Measurements from ENCODE around the gene VTI1B. TPM values are rescaled to one million over a fixed set of nuclear protein-coding genes. Genes with fewer than 3 reads are reported as not detected.

Gene VTI1B
- total and polyA plus RNA-seq, 2 of the 4 experiments (the other 2 are of a cell fraction) = 61.8 to 90.2 TPM

GRCh38 chr14:67630938-67631337 is 43.5 kb downstream of the VTI1B start:
- ATAC-seq (ENCODE audit: low read depth) = no peak
- Histone ChIP-seq H2AK9ac (replicated peaks; ENCODE audit: low read depth, low read length, poor library complexity) (no peak overlapping the region), H2BK15ac (ENCODE audit: low read depth, low read length) (no peak overlapping the region), H3K4me3 (ENCODE audit: insufficient read depth, low read depth, low read length) (no peak overlapping the region), H3K56ac (ENCODE audit: extremely low read depth, insufficient read depth, low read length) (no peak overlapping the region), H4K8ac (ENCODE audit: low read depth in 2 of 2, low read length in 2 of 2) (no peak overlapping the region), H3K4me2 (ENCODE audit: low read depth, low read length) (no peak overlapping the region), H3K9me1 (ENCODE audit: insufficient read depth, low read length) (no peaks in the 10 kb centered on the region; the same call in 1 of the 2 replicates), H3K18ac (ENCODE audit: low read depth, low read length) (no peak overlapping the region), H2BK120ac (ENCODE audit: low read depth, low read length) (no peak overlapping the region), H2BK5ac (ENCODE audit: low read depth, low read length, poor library complexity, severe bottlenecking) (no peak overlapping the region), H2AK5ac (ENCODE audit: low read depth, low read length) (no peak overlapping the region), H3K27ac (ENCODE audit: insufficient read depth, low read length) (no peak overlapping the region), H3K4ac (ENCODE audit: low read depth, low read length) (no peak overlapping the region), H3K9me3 (ENCODE audit: control insufficient read depth, insufficient read depth, low read length) (no peaks in the 10 kb centered on the region), H3K14ac (replicated peaks; ENCODE audit: low read depth, low read length) (no peak overlapping the region), H3K36me3 (ENCODE audit: control insufficient read depth, insufficient read depth, low read length) (no peaks in the 10 kb centered on the region), H4K20me1 (ENCODE audit: insufficient read depth, low read length) (no peaks in the 10 kb centered on the region), H4K91ac (ENCODE audit: insufficient read depth, low read depth, low read length) (no peak overlapping the region), H3K27me3 (ENCODE audit: control insufficient read depth, insufficient read depth, low read length) (peaks cover 2% of the 10 kb centered on the region), H4K5ac (ENCODE audit: low read depth, low read length) (no peak overlapping the region), H3K9ac (ENCODE audit: low read depth, low read length) (no peak overlapping the region), H3K4me1 (ENCODE audit: control insufficient read depth, insufficient read depth, low read length) (no peaks in the 10 kb centered on the region), H3K23ac (ENCODE audit: low read depth, low read length) (no peak overlapping the region), H2AFZ (replicated peaks; ENCODE audit: low read length, poor library complexity) (no peak overlapping the region), H2BK20ac (ENCODE audit: low read depth, low read length) (no peak overlapping the region), H3K79me1 (ENCODE audit: low read depth in 1 of 2, low read length in 2 of 2) (no peaks in the 10 kb centered on the region)
- dilution Hi-C loops (cut with HindIII; ENCODE audit: low sequenced_read_pairs, unreplicated experiment) (no loop called here), intact Hi-C loops (cut with micrococcal nuclease) (no loop called here), in situ Hi-C loops (cut with MboI; ENCODE audit: low sequenced_read_pairs) (no loop called here)
- DNase-seq = no peak
- CTCF ChIA-PET = no interaction called here
- WGBS, 2 experiments (ENCODE audit: extremely low coverage in 2 of 2, insufficient read length in 1 of 2) = 42% methylated on average over 2 of the region's 5 CpGs; no CpG with 5 or more reads in 1 of the 2 experiments
- no TSS peak for BruUV-seq (replicated peaks)
- TF ChIP-seq RAD21 (IDR thresholded peaks at IDR 0.05; ENCODE audit: low read length) = no peak
- no peak for TF ChIP-seq MAFK (IDR thresholded peaks at IDR 0.05; ENCODE audit: low read depth, low read length)
- TF ChIP-seq MXI1 (IDR thresholded peaks at IDR 0.05; ENCODE audit: borderline replicate concordance, low read depth, low read length) = no peak
- TF ChIP-seq NFE2L2 (IDR thresholded peaks at IDR 0.05; ENCODE audit: low read depth, low read length) = no peak
- TF ChIP-seq CHD1 (IDR thresholded peaks at IDR 0.05; ENCODE audit: low read depth, low read length) = no peak
- TF ChIP-seq FOS (IDR thresholded peaks at IDR 0.05; ENCODE audit: low read depth, low read length) = no peak
- no peak for TF ChIP-seq POLR2A (IDR thresholded peaks at IDR 0.05; ENCODE audit: low read depth, low read length)
- no peak for TF ChIP-seq MAZ (IDR thresholded peaks at IDR 0.05; ENCODE audit: borderline replicate concordance, low read depth, low read length)
- TF ChIP-seq RFX5 (IDR thresholded peaks at IDR 0.05; ENCODE audit: low read depth, low read length) = no peak
- TF ChIP-seq SMC3 (IDR thresholded peaks at IDR 0.05; ENCODE audit: low read depth, low read length) = no peak
- TF ChIP-seq, protein P1, sequence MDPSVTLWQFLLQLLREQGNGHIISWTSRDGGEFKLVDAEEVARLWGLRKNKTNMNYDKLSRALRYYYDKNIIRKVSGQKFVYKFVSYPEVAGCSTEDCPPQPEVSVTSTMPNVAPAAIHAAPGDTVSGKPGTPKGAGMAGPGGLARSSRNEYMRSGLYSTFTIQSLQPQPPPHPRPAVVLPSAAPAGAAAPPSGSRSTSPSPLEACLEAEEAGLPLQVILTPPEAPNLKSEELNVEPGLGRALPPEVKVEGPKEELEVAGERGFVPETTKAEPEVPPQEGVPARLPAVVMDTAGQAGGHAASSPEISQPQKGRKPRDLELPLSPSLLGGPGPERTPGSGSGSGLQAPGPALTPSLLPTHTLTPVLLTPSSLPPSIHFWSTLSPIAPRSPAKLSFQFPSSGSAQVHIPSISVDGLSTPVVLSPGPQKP (IDR thresholded peaks at IDR 0.05; ENCODE audit: borderline replicate concordance, low read depth, low read length) = no peak
- TF ChIP-seq CEBPB (IDR thresholded peaks at IDR 0.05; ENCODE audit: low read depth, low read length) = no peak
- POLR2A ChIA-PET (ENCODE audit: unreplicated experiment) = no interaction called here

Measured in IMR-90 (cell line).